Esophagus squamous epithelium (tissue), 5 donors: Measurements from ENCODE around the gene CDV3. TPM values are rescaled to one million over a fixed set of nuclear protein-coding genes. Genes with fewer than 3 reads are reported as not detected.
"Not testable (repeated sequence)": the region's sequence is repeated elsewhere in the genome, so short reads cannot be mapped to it uniquely, and the experiment has no call there.

Experiments
- DNase-seq: peaks from one replicate; lab custom pipeline; 2025; lab: John Stamatoyannopoulos, UW
- H3K27ac ChIP-seq, 4 donors: fragments of 200-600 bp; sonication (generic); one replicate each; pipeline ENCODE4 v1.5.1; 2016 to 2019; ENCODE audit warnings: mild to moderate bottlenecking in 1 of 4
- H3K27me3 ChIP-seq, 4 donors: fragments of 200-600 bp; sonication (generic); 1 replicate in 3 of 4; 2 replicates in 1 of 4; pipeline versions ENCODE4 v1.5.1 to v1.6.0; 2017 to 2021; ENCODE audit warnings: antibody characterized with exemption in 1 of 4
- H3K36me3 ChIP-seq, 3 donors: fragments of 200-600 bp; sonication (generic); one replicate each; pipeline ENCODE4 v1.5.1; 2016 to 2019
- H3K4me1 ChIP-seq, 3 donors: fragments of 200-600 bp; sonication (generic); one replicate each; pipeline ENCODE4 v1.5.1; 2017 to 2019
- H3K4me3 ChIP-seq, 4 donors: fragments of 200-600 bp; sonication (generic); 1 replicate in 3 of 4; 2 replicates in 1 of 4; pipeline ENCODE4 v1.5.1; 2016 to 2019; ENCODE audit warnings: mild to moderate bottlenecking in 2 of 4, moderate library complexity in 1 of 4
- H3K9me3 ChIP-seq, 3 donors: fragments of 200-600 bp; sonication (generic); one replicate each; pipeline ENCODE4 v1.5.1; 2016 to 2019
- CTCF ChIP-seq, 6 experiments: fragments of 450-650 bp in 4 of 6; fragments of 200-600 bp in 2 of 6; sonication (generic) in 2 of 6; IDR thresholded peaks; one replicate each; pipeline ENCODE4 v1.5.1; 2016 to 2019; ENCODE audit warnings: antibody characterized with exemption in 6 of 6, mild to moderate bottlenecking in 4 of 6, moderate library complexity in 4 of 6
- POLR2A ChIP-seq, 4 donors: fragments of 450-650 bp; IDR thresholded peaks; one replicate each; pipeline ENCODE4 v1.6.1; 2017; ENCODE audit warnings: antibody characterized with exemption in 4 of 4, mild to moderate bottlenecking in 4 of 4, moderate library complexity in 3 of 4
- WGBS, 2 donors: methylation state at CpG; one replicate each; pipeline ENCODE4 v1.1.5; 2018; 5-methylcytosine and 5-hydroxymethylcytosine counted together
- intact Hi-C: fragments of 100-400 bp; cut with DNase I; formaldehyde crosslinking; loops from one replicate; pipeline ENCODE4 v1.15.0; 2022
- total RNA-seq, 4 donors: library from RNA; depleted of rRNA; stranded (reverse); fragments of >200 nt; gene quantifications; one replicate each; pipeline ENCODE4 v1.1.0, GENCODE V29; 2016
- donor health status: DM: yes; HTN: yes; CAD: no.

CDV3 gene
- total RNA-seq, 4 donors from 2014 or later, result 94.5 to 120 (median 119) TPM

DNA sequence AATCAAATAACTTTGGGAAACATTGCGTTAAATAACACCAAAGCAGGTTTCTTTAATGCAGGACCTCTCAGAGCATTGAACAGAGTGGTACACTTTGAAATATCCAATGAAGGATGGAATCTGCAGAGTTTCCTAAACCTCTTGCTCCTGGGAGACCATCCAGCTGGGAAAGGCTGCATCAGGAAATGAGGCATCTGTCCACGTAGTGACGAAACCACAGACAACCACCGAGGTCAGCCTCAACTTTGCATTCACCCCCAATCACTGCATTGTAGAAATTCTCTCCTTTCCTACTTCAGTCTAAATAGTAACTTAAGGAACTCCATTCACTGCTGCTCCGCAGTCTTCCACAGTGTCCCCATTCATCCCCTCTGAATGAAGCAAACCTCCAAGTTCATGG, 41.5 kb upstream of the CDV3 start:
- intact Hi-C loops, result no loop called here
- H3K4me1 ChIP-seq, result peaks cover 12 to 20% (median 17%) of the 10 kb centered on the region in 3 donors
- H3K9me3 ChIP-seq, result no peaks in the 10 kb centered on the region
- H3K4me3 ChIP-seq, result no peak overlapping the region
- no peaks in the 10 kb centered on the region for H3K36me3 ChIP-seq
- DNase-seq, result no peak
- TF ChIP-seq POLR2A (IDR thresholded peaks at IDR 0.05), result no peak
- no peak for TF ChIP-seq CTCF (IDR thresholded peaks at IDR 0.05)
- 75 to 76% methylated on average over 5 of the region's 5 CpGs for WGBS, 2 donors
- no peaks in the 10 kb centered on the region for H3K27me3 ChIP-seq
- no peak overlapping the region for H3K27ac ChIP-seq

GRCh38 chr3:133532951-133533350, 40.5 kb upstream of the CDV3 start:
- intact Hi-C loops, result no loop called here
- no peaks in the 10 kb centered on the region for H3K9me3 ChIP-seq
- no peaks in the 10 kb centered on the region for H3K27me3 ChIP-seq
- peaks cover 12 to 22% (median 17%) of the 10 kb centered on the region in 3 donors for H3K4me1 ChIP-seq
- DNase-seq, result no peak
- TF ChIP-seq POLR2A (IDR thresholded peaks at IDR 0.05), result no peak
- no peak for TF ChIP-seq CTCF (IDR thresholded peaks at IDR 0.05)
- H3K27ac ChIP-seq, result no peak overlapping the region
- WGBS, 2 donors, result 79 to 89% methylated on average over 5 of the region's 5 CpGs
- H3K36me3 ChIP-seq, result no peaks in the 10 kb centered on the region
- no peak overlapping the region for H3K4me3 ChIP-seq

- Histone ChIP-seq H3K4me3 (peak overlapping the region in 1 of 4 donors; percentile 17), H3K27ac (peak overlapping the region; percentile 76 to 88 (median 82)), H3K4me1 (peaks cover 17 to 34% (median 19%) of the 10 kb centered on the region in 3 donors), H3K27me3 (no peaks in the 10 kb centered on the region), H3K36me3 (no peaks in the 10 kb centered on the region), H3K9me3 (no peaks in the 10 kb centered on the region)
- intact Hi-C loops, result no loop called here
- no peak for TF ChIP-seq POLR2A (IDR thresholded peaks at IDR 0.05)
- TF ChIP-seq CTCF (IDR thresholded peaks at IDR 0.05), result no peak
- no peak for DNase-seq
- WGBS, 2 donors, result 9 to 22% methylated on average over 1 of the region's 1 CpG
Observed at GRCh38 chr3:133535971-133536881, 37.3 kb upstream of the CDV3 start.

- H3K4me3 ChIP-seq, H3K9me3 ChIP-seq, DNase-seq, H3K27me3 ChIP-seq, H3K36me3 ChIP-seq, intact Hi-C loops: not testable (repeated sequence)
- WGBS, 2 donors, result 93 to 94% methylated on average over 10 to 11 of the region's 11 CpGs
- Histone ChIP-seq H3K4me1 (peaks cover 17 to 37% (median 19%) of the 10 kb centered on the region in 3 donors), H3K27ac (peak overlapping the region in 1 of 4 donors; percentile 88)
Observed at GRCh38 chr3:133537131-133537530, 36.4 kb upstream of the CDV3 start.

GRCh38 chr3:133538154-133538553, 35.3 kb upstream of the CDV3 start:
- WGBS, 2 donors, result 75 to 100% methylated on average over 2 of the region's 2 CpGs
- intact Hi-C loops, result no loop called here
- no peaks in the 10 kb centered on the region for H3K36me3 ChIP-seq
- TF ChIP-seq CTCF (IDR thresholded peaks at IDR 0.05) (no peak), POLR2A (IDR thresholded peaks at IDR 0.05) (no peak)
- H3K27me3 ChIP-seq, result no peaks in the 10 kb centered on the region
- DNase-seq, result no peak
- peaks cover 17 to 42% (median 19%) of the 10 kb centered on the region in 3 donors for H3K4me1 ChIP-seq
- H3K27ac ChIP-seq, result no peak overlapping the region
- no peaks in the 10 kb centered on the region for H3K9me3 ChIP-seq
- no peak overlapping the region for H3K4me3 ChIP-seq
